Measurements from ENCODE around the gene TAS2R31.

DNA sequence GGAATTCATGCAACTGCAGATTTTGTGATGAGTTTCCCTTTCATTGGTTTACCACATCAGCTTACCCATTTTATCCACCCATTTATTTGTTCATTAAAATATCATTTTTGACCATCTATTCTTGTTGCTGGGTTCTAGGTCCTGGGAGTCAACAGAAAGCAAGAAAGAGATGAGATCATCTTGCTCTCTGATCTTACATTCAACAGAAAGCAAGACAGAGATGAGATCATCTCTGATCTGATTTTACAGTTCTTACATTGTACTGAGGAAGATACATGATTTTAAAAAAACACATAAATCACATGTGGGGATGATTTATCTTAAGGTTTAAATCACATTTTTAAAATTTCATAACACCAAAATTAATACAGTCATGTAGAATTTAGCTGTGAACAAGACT, 28.6 kb upstream of the TAS2R31 start:
- TF ChIP-seq, protein P1, sequence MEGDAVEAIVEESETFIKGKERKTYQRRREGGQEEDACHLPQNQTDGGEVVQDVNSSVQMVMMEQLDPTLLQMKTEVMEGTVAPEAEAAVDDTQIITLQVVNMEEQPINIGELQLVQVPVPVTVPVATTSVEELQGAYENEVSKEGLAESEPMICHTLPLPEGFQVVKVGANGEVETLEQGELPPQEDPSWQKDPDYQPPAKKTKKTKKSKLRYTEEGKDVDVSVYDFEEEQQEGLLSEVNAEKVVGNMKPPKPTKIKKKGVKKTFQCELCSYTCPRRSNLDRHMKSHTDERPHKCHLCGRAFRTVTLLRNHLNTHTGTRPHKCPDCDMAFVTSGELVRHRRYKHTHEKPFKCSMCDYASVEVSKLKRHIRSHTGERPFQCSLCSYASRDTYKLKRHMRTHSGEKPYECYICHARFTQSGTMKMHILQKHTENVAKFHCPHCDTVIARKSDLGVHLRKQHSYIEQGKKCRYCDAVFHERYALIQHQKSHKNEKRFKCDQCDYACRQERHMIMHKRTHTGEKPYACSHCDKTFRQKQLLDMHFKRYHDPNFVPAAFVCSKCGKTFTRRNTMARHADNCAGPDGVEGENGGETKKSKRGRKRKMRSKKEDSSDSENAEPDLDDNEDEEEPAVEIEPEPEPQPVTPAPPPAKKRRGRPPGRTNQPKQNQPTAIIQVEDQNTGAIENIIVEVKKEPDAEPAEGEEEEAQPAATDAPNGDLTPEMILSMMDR (IDR thresholded peaks at IDR 0.05 in 2 of 3, conservative IDR thresholded peaks at IDR 0.05 in 1 of 3; ENCODE audit: borderline replicate concordance in 1 of 3, insufficient read depth in 1 of 3, low read depth in 2 of 3, low read length in 2 of 3): no peak
- no peak for TF ChIP-seq POLR2A (IDR thresholded peaks at IDR 0.05; ENCODE audit: borderline replicate concordance, extremely low read depth, insufficient read depth, insufficient read length)
- TF ChIP-seq, protein P2, sequence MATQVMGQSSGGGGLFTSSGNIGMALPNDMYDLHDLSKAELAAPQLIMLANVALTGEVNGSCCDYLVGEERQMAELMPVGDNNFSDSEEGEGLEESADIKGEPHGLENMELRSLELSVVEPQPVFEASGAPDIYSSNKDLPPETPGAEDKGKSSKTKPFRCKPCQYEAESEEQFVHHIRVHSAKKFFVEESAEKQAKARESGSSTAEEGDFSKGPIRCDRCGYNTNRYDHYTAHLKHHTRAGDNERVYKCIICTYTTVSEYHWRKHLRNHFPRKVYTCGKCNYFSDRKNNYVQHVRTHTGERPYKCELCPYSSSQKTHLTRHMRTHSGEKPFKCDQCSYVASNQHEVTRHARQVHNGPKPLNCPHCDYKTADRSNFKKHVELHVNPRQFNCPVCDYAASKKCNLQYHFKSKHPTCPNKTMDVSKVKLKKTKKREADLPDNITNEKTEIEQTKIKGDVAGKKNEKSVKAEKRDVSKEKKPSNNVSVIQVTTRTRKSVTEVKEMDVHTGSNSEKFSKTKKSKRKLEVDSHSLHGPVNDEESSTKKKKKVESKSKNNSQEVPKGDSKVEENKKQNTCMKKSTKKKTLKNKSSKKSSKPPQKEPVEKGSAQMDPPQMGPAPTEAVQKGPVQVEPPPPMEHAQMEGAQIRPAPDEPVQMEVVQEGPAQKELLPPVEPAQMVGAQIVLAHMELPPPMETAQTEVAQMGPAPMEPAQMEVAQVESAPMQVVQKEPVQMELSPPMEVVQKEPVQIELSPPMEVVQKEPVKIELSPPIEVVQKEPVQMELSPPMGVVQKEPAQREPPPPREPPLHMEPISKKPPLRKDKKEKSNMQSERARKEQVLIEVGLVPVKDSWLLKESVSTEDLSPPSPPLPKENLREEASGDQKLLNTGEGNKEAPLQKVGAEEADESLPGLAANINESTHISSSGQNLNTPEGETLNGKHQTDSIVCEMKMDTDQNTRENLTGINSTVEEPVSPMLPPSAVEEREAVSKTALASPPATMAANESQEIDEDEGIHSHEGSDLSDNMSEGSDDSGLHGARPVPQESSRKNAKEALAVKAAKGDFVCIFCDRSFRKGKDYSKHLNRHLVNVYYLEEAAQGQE (IDR thresholded peaks at IDR 0.05; ENCODE audit: low read depth): no peak
- no peak for TF ChIP-seq CEBPB (IDR thresholded peaks at IDR 0.05; ENCODE audit: low read depth)
- TF ChIP-seq EZH2phosphoT487 (IDR thresholded peaks at IDR 0.05; ENCODE audit: borderline replicate concordance): no peak
- no peak for TF ChIP-seq POLR2AphosphoS5 (IDR thresholded peaks at IDR 0.05; ENCODE audit: low read depth, low read length)
- TF ChIP-seq ZFX (IDR thresholded peaks at IDR 0.05): no peak
- TF ChIP-seq FOSL1 (IDR thresholded peaks at IDR 0.05; ENCODE audit: low read depth): no peak
- no peak for TF ChIP-seq JUND (IDR thresholded peaks at IDR 0.05)
- no peak for TF ChIP-seq EZH2 (IDR thresholded peaks at IDR 0.05)
- no peak for TF ChIP-seq SP1 (IDR thresholded peaks at IDR 0.05; ENCODE audit: low read depth)

Data from HCT116 (cell line).